ENCODE measurements around the gene PPP1R11.

- no peak for TF ChIP-seq CTCF (IDR thresholded peaks at IDR 0.05 in 8 of 11, conservative IDR thresholded peaks at IDR 0.05 in 3 of 11)
- no peak for TF ChIP-seq POLR2AphosphoS5 (IDR thresholded peaks at IDR 0.05)
These were observed 35.6 kb upstream of the PPP1R11 start for GRCh38 chr6:30031381-30031780.
